GM12873 (cell line): ENCODE measurements around the gene PABPN1.

Experiments used
- TF ChIP-seq, protein P1 (sequence below): IDR thresholded peaks from 2 replicates; pipeline ENCODE4 v1.5.1; 2012; ENCODE audit warnings: low read depth, mild to moderate bottlenecking, moderate library complexity, low read length, control low read depth; ENCODE audit not compliant: insufficient read depth; ENCODE audit errors: missing control alignments

The PABPN1 gene

DNA sequence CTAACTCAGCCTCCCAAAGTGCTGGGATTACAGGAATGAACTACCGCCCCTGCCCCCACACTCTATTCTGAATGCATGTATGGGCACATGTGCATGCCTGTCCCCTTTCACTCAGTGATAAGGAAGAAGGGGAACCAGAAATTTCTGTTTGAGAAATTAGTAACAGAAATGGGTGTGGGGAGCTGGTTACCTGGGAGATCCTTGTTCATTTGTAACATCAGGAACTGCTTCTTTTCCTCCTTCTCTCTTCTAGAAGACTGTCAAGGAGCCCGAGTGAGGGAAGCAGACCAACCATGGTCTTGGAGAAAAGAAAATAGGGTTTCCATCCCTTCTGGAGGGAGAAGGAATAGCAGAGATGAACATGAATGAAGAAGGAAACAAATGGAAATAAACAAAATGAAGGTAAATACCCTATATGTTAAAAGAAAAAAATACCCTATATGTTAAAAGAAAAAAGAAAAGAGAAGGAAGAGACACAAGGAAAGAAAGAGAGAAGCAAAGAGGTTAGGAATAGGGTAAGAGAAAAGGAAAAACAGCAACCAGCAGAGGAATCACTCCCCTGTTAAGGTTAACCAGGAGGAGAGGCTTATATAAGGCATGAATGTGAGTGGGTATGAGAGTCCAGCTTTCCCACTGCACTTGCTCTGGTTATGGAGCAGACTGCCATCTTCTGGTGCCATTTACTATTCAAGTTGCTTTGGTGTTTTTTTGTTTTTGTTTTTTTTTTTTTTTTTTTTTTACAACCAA lies 21.9 kb upstream of the PABPN1 start:
- TF ChIP-seq, protein P1, sequence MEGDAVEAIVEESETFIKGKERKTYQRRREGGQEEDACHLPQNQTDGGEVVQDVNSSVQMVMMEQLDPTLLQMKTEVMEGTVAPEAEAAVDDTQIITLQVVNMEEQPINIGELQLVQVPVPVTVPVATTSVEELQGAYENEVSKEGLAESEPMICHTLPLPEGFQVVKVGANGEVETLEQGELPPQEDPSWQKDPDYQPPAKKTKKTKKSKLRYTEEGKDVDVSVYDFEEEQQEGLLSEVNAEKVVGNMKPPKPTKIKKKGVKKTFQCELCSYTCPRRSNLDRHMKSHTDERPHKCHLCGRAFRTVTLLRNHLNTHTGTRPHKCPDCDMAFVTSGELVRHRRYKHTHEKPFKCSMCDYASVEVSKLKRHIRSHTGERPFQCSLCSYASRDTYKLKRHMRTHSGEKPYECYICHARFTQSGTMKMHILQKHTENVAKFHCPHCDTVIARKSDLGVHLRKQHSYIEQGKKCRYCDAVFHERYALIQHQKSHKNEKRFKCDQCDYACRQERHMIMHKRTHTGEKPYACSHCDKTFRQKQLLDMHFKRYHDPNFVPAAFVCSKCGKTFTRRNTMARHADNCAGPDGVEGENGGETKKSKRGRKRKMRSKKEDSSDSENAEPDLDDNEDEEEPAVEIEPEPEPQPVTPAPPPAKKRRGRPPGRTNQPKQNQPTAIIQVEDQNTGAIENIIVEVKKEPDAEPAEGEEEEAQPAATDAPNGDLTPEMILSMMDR: peak; percentile 46

DNA sequence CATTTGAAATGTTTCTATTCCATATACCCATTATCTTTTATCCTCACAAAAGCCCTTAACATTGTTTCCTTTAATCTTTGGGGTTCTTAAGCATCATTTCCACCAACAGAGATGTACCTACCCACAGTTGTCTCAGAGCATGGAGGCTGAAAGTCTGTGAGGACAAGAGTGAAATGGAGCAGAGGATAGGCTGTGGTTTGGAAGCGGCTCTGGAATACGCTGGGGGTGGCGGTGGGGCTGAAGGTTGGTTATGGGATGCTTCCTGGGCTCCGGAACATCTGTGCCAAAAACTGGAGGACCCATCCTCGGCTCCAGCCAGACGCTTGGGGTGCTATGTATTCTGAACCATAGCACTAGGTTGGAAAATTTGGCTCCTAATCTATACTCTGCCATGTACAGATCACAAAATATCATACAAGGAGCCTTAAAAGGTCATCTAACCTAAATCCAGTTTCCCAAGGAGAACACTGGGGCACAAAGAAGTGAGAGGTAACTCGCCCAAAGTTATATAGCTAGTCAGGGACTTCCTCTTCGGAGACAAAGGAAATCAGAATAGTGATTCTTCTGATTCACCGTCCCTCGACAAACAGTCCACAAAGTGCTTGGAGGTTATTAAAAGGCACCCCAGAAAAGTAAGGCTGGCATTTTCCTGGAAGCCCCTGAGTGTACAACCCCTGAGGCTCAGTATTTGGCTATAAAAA lies 21.1 kb upstream of the PABPN1 start:
- TF ChIP-seq, protein P1: no peak

DNA sequence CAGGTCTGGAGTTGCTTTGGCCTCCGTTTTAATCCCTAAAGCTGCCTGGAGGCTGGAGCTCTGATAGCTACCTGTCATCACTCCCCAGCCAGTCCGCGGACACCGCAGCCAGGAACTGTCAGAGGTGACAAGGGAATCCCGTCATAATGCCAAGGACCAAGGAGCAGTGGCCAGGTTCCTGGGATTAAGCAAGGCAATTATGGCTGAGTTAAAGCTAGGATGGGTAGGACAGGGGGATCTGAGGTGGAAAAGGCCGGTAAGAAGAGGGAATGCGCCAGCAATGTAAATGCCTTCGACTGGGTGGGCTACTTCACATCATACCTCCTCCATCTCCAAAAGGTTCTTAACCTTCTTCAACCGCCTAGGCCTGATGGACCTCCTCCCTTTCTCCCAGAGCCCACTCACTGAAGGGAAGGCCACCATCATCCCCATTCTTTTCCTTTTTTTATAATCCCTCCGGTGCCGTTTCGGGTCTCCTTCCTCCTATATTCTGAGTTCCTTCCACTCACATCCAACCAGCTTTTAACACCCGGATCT lies 20.5 kb upstream of the PABPN1 start:
- TF ChIP-seq, protein P1: no peak

DNA sequence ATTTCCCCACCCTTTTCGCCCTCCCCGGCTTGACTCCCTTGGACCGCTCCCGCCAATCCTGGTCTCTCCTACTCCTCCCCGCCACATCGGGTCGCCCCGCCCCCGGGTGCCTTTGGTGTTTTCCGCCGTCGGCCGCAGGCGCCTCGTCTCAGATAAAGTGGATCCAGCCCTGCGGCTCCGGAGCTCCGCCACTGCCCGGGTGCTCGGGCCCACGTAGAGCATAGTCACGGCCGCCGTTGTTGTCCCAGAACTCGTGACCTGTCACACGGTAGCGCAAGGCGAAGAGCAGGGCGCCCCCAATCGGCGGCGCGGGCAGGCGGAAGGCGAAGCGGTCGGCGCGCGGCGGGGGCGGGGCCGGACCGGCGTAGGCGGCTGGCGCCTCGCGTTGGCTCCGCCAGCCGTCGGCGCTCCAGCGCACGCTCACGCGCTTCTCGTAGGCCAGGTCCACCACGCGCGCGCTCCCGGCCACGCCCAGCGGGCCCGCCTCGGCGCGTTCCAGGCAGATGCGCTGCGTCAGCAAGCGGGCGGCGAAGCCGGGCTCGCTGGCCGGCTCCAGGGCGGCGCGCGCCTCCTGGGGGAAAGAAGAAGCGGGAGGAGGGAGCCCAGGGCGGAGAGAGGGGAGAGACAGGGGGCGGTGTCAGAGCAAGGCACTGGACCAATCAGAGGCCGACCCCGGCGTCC lies 19.8 kb upstream of the PABPN1 start:
- TF ChIP-seq, protein P1: peak; percentile 70

DNA sequence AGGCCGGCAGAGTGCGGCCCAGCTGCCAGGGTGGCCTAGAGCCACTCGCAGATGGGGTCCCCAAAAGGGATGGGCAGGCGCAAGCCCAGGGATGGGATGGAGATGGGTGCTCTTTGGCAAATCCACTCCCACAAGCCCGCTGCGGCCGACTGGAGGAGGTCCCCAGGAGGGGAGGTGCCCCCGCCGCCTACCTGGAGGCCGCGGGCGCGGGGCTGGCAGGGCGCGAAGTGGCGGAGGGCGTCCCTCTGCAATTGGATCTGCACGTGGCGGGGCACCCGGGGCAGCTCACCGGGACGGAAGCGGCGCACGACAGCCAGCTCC lies 19.3 kb upstream of the PABPN1 start:
- TF ChIP-seq, protein P1: no peak

DNA sequence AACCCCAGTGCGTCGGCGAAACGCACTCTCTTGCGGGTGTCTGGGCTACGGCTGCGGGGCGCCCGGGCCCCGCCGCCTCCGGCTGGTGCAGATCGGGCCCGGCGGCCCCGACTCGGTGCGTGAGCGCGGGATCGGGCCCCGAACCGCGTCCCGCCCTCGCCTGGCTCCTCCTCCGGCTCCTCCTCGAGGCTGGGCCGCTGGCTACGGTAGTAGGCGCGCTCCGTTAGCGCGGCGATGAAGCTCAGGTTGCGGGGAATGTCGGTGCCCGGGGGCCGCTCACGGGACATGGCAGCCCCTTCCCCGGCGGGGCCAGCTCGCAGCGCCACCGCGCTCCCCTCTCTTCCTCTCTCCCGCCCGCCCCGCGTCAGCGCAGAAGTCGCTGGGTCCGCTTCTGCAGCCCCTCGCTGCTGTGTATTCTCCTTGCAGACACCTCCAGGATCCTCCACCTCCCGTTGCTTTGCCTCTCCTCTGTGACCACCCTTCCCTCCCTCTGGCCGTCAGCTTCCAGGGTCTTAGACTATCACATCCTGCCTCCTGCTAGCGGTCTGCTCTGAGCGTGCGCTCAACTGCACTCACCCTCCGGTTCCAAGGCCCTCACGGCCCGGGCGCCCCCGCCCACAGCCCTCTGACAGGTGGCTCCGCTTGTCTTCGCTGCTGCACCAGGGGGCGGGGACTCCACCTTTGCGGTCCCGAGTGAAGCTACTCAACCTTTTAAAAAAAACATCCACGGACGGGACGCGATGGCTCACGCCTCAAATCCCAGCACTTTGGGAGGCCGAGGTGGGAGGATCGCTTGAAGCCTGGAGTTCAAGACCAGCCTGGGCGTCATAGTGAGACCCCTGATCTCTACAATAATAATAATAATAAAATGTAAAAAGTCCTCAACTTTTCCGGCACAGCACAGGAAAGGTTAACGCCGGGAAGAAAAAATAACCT lies 18.7 kb upstream of the PABPN1 start, which contains the start of gene PPP1R3E:
TSS of gene PPP1R3E (minus strand) at position 570 of the 936 bp plus-strand sequence. CDS start at position 287, 283 bp downstream.
- TF ChIP-seq, protein P1: no peak
